CD1c-positive myeloid dendritic cell (primary cell): Measurements from ENCODE around the gene FDXR.

Experiments
- DNase-seq: peaks from one replicate; pipeline ENCODE4 v3.0.0-alpha.2; 2016; ENCODE audit errors: extremely low spot score

Gene FDXR

DNA sequence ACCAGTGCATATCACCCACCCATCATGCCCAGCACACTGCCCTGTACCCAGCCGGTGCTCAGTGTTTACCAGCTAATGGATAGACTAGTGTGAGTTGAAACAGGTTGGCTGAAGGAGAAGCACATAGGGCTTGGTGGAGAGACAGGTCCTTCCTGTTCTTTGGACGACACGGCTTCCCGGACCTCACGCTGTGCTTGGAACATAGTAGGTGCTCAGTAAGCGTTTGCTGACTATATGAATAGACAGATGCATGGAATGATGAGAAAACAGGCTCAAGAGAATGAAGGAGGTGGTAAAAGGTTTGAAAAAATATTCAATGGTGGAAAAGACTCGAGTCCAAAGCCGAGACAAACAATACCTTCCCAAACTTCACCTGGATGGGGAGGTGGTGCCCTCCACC lies 27.4 kb upstream of the FDXR start:
- no peak for DNase-seq

- DNase-seq, result no peak
These were observed 25.7 kb upstream of the FDXR start for GRCh38 chr17:74898376-74898946.

- no peak for DNase-seq
These were observed 21.3 kb upstream of the FDXR start for GRCh38 chr17:74893936-74894671.

DNA sequence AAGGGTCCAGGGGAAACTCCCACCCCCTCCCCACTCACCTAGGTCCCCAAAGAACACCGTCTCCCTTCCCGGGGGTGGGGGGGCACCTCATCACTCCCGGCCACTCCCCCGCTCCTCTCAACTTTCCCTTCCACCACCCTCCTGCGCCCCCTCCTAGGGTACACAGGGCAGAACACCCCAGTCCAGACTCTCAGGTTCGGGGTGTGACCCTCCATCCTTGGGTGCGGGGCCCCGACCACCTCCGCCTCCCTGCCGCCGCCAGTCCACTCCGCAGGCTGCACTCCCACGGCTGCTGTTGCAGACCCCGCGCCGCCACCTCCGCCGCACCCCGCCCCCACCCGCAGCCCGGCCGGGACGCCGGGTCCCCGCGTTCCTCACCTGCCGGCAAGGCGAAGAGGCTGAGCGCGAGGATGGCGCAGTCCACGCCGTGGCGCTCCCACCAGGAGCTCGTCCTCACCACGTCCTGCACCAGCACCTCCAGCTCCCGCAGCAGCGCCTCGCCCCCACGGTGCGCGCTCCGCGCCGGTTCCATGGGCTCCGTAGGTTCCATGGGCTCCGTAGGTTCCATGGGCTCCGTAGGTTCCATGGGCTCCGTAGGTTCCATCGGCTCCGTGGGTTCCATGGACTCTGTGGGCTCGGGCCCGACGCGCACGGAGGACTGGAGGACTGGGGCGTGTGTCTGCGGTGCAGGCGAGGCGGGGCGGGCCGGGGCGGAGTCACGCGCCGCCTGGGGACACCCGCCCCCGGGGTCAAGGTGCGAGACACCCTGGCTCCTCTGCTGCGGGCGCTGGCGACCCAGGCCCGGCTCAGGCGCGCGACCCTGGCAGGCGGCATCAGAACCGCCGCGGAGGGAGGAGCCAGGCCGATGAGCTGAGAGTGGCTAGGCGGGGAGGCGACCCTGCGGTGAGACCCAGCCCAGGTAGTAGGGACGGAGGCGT lies 20.4 kb upstream of the FDXR start, which contains the start of gene FADS6:
FADS6 (minus strand) TSS at position 660 of the 938 bp plus-strand sequence; CDS start at position 622, 38 bp downstream.
- no peak for DNase-seq

DNA sequence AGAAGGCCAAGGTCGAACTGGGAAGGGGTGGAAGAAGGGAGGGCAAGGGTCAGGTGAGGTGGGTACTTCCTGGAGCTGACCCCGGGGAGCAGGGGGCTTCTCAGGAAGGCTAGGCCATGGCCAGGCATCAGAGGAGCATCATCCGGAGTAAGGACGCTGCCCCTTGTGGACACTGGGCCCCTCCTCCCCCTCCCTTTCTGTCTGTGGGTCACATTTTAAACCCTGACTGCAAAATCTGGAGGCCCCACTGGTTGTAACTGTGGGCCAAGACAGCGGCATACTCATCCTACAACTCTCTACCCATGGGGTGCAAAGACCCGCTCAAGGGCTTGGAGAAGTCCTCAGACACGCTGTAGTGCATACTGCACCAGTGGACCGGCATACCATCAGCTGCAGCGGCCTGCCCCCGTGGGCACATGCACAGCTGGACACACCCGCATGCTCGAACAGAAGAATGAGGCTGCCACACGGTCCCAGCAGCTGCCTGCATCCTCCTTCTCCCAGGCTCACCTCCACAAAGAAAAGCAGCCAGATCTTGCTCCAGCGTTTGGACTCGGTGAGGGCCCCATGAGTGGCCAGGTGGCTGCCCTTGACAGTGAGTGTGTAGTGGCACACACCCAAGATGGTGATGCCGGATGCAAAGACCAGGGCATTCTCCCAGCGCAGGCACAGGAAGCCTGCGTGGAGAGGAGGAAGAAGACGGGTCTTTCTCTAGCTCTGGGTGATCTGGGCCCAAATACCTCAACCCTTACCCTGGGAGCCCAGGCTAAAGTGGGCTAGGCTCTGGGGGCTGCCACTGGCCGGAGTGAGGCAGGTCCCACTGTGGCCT lies 19.4 kb upstream of the FDXR start:
- no peak for DNase-seq

DNA sequence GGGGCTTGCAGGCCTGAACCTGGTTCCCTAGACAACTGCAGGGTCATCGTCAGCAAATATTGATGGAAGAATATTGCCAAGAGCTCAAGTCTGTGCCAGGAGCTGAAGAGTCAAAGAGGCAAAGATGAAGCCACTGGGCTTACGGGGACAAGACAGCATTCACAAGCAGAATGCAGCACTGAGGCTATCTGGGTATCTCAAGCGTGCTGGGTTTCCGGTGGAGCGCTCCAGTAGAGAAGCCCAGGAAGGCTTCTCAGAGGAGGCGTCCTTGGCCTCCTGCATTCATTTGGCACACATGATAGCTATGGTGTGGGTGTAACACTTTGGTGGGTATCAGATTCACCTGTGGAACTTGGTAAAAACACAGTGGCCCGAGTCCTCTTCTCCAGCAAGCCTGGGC lies 17.8 kb upstream of the FDXR start:
- no peak for DNase-seq

GRCh38 chr17:74888469-74888868 lies 15.7 kb upstream of the FDXR start:
- no peak for DNase-seq

DNA sequence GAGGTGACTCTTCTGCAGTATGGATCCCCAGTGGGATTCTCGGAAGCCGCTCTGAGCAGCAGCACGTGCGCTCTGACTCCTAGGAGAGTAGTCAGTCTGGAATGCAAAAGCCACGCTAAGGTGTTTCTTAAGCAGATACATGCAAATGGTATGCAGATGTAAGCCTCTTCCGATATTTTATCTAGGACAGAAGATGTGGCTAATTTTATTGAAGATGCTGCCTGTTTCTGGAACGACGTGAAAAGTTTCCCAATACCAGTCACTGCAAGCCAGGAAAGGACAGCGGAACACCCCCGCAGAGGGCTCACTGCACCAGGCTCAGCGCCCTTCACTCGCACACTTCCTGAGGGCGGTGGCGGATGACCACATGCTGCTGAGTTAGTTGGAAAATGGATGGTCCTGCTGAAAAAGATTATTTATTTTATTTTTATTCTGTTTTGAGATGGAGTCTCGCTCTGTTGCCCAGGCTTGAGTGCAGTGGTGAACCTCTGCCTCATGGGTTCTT lies 10.5 kb upstream of the FDXR start:
- peak; percentile 72 for DNase-seq

DNA sequence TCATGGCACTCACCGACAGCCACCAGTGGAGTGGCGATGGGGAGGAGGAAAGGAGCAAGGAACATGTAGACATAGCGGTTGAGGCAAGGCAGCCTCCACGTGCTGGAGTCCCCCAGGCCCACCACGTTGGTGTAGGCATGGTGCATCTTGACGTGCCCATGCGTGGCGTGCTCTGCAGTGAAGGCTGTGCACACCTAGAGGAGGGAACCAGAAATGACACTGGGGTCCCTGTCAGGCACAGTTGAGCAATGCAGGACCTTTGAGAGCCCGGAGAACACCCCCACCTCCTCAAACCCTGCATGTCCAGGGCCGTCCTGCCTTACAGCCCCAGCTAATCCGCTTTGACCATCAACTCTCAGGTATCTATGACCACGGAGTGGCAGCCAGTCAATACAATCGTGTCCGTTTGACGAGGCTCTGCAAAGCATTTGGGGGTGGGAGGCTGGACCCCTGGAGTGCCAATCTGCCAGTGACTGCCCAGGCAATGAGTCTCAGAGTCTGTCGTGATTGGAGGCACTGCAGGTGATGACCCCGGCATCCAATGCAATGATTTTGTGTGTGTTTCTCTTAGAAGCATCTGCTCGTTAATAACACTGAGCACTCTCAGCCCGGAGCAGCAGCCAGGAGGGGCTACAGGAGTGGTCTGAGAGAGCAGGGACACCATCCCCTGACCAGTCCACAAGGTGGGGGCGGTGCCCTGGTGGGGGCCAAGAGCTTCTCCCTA lies 9.9 kb upstream of the FDXR start:
- no peak for DNase-seq

GRCh38 chr17:74881073-74881472 lies 8.3 kb upstream of the FDXR start:
- no peak for DNase-seq

GRCh38 chr17:74879308-74879707 lies 6.5 kb upstream of the FDXR start:
- no peak for DNase-seq

- DNase-seq, result no peak
These were observed 5.9 kb upstream of the FDXR start for GRCh38 chr17:74878658-74879057.

DNA sequence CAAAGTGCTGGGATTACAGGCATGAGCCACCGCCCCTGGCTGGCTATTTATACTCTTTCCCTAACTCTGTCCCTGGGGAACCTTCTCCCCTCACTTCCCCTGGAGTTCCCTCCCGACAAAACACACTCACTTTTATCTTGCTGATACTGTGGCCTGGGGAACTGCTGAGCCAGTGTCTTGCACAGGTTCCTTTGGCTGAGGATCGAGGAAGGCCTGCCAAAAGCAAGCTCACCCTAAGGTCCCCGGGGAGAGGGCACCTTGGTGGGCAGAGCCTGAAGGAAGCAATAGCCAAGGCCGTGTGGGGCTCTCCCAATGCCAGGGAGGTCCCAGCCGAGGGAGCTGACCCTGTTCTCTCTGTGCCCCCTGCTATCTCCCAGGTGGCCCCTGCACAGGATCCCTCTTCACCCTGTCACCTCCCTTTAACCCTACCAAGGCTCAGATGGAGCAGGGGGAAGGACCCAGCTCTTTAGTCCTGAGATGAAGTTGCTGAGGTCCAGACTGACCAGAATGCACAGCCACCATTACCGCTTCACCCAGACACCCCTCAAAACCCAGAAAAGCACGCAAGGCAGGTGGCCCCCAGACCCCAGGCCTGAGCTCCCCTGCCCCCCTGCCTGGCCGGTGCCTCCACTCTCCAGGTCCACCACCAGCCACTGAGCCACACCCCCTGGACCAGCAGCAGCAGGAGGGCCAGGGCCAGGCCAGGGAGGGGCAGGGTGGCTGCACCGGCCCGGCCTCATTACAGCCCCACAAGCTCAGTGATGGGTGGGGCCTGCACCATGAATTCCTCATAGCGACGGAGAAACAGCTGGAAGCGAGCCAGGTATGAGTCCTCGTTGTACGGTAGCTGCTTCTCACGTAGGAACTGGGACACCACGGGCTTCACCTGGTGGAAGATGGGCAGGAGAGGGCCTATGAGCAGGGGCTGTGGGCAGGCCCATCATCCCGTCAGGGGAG lies 5.1 kb upstream of the FDXR start:
- no peak for DNase-seq

GRCh38 chr17:74875977-74876593 lies 3.3 kb upstream of the FDXR start:
- no peak for DNase-seq

- no peak for DNase-seq
These were observed 2.6 kb upstream of the FDXR start for GRCh38 chr17:74875155-74875976.

GRCh38 chr17:74874615-74875037 lies 1.8 kb upstream of the FDXR start:
- no peak for DNase-seq

GRCh38 chr17:74873874-74874614 lies 1.2 kb upstream of the FDXR start:
- DNase-seq, result peak; percentile 29
